ENCODE data around the gene TXNIP. TPM values are rescaled to one million over a fixed set of nuclear protein-coding genes. Genes with fewer than 3 reads are reported as not detected.

TXNIP gene
- total RNA-seq, 1 experiment from 2014 or later: 2.5 TPM

GRCh38 chr1:146021050-146021445, 24.7 kb upstream of the TXNIP start:
- no peaks in the 10 kb centered on the region for H3K9me2 ChIP-seq (ENCODE audit: insufficient read depth)
- DNase-seq (ENCODE audit: low read depth, low spot score) (no peak), ATAC-seq (no peak)
- no peaks in the 10 kb centered on the region for H3K36me3 ChIP-seq (ENCODE audit: control insufficient read depth in 1 of 2, insufficient read depth in 2 of 2, low read length in 2 of 2)
- H3K27ac ChIP-seq (ENCODE audit: low read depth, low read length): no peak overlapping the region
- intact Hi-C loops (cut with micrococcal nuclease): no loop called here
- TF ChIP-seq REST (IDR thresholded peaks at IDR 0.05; ENCODE audit: low read depth) (no peak), CEBPB (IDR thresholded peaks at IDR 0.05; ENCODE audit: low read depth) (no peak), YY1 (IDR thresholded peaks at IDR 0.05; ENCODE audit: extremely low read depth, insufficient replicate concordance, low read depth, low read length) (no peak), SIN3A (IDR thresholded peaks at IDR 0.05; ENCODE audit: low read depth) (no peak), SRF (IDR thresholded peaks at IDR 0.05; ENCODE audit: low read depth) (no peak), EZH2phosphoT487 (IDR thresholded peaks at IDR 0.05; ENCODE audit: borderline replicate concordance) (no peak), ZFX (IDR thresholded peaks at IDR 0.05) (no peak), ZBTB33 (IDR thresholded peaks at IDR 0.05; ENCODE audit: extremely low read depth, insufficient replicate concordance, low read length) (no peak), CBX3 (IDR thresholded peaks at IDR 0.05; ENCODE audit: low read depth) (no peak), EZH2 (IDR thresholded peaks at IDR 0.05) (no peak), MAX (IDR thresholded peaks at IDR 0.05) (no peak), FOSL1 (IDR thresholded peaks at IDR 0.05; ENCODE audit: low read depth) (no peak), POLR2A (IDR thresholded peaks at IDR 0.05; ENCODE audit: borderline replicate concordance, extremely low read depth, insufficient read depth, insufficient read length) (no peak), JUND (IDR thresholded peaks at IDR 0.05) (no peak), ELF1 (IDR thresholded peaks at IDR 0.05; ENCODE audit: borderline replicate concordance, low read depth) (no peak), SP1 (IDR thresholded peaks at IDR 0.05; ENCODE audit: low read depth) (no peak), ATF3 (IDR thresholded peaks at IDR 0.05) (no peak), ZNF274 (IDR thresholded peaks at IDR 0.05; ENCODE audit: low read depth, low read length) (no peak), RAD21 (IDR thresholded peaks at IDR 0.05; ENCODE audit: low read depth) (no peak), POLR2AphosphoS5 (IDR thresholded peaks at IDR 0.05; ENCODE audit: low read depth, low read length) (no peak)
- no TSS peak for BruUV-seq (replicated peaks)
- no peaks in the 10 kb centered on the region for H4K20me1 ChIP-seq (ENCODE audit: insufficient read depth)
- H3K9me3 ChIP-seq (ENCODE audit: control insufficient read depth in 1 of 2, insufficient read depth in 1 of 2, low read depth in 1 of 2, low read length in 2 of 2): no peaks in the 10 kb centered on the region
- H3K79me2 ChIP-seq (ENCODE audit: insufficient read depth, low read length): no peaks in the 10 kb centered on the region
- CTCF ChIA-PET: interaction anchor here (1.8 to 2.6 kb wide), 2 partner anchors 11 to 41 kb away, joined by 5 to 11 read pairs; no protein-coding TSS in a partner anchor
- no peak overlapping the region for H3K4me2 ChIP-seq (ENCODE audit: low read length)
- H3K9ac ChIP-seq (ENCODE audit: low read length): no peak overlapping the region
- H2AFZ ChIP-seq (ENCODE audit: low read depth, low read length, poor library complexity, severe bottlenecking): no peak overlapping the region
- H3K4me3 ChIP-seq (replicated peaks in 1 of 2; ENCODE audit: low read depth in 1 of 2, low read length in 2 of 2): no peak overlapping the region
- RAD21 ChIA-PET (ENCODE audit: low non-redundant PET in 1 of 2, low total read pairs in 2 of 2, uncharacterized antibody in 2 of 2, unreplicated experiment in 2 of 2): no interaction called here
- POLR2A ChIA-PET: interaction anchor here (0.9 to 1.3 kb wide), 2 partner anchors 31 to 42 kb away, joined by 3 to 4 read pairs; no protein-coding TSS in a partner anchor
- no peaks in the 10 kb centered on the region for H3K27me3 ChIP-seq (ENCODE audit: insufficient read depth, low read length)
- H3K4me1 ChIP-seq (ENCODE audit: control insufficient read depth in 1 of 2, insufficient read depth in 2 of 2, low read length in 2 of 2): no peaks in the 10 kb centered on the region
